ACHN (cell line): ENCODE data around the gene KIF16B.

ENCODE experiments used
- DNase-seq: peaks from one replicate; pipeline ENCODE4 v3.0.0-alpha.2; 2015
- in situ Hi-C: cut with HindIII; loops from 2 replicates; pipeline ENCODE4 v1.10.0; 2017; ENCODE audit warnings: low sequenced_read_pairs, low pct_ligation_motif_present, low pct_unique_long_range_greater_than_20kb

KIF16B gene

DNA sequence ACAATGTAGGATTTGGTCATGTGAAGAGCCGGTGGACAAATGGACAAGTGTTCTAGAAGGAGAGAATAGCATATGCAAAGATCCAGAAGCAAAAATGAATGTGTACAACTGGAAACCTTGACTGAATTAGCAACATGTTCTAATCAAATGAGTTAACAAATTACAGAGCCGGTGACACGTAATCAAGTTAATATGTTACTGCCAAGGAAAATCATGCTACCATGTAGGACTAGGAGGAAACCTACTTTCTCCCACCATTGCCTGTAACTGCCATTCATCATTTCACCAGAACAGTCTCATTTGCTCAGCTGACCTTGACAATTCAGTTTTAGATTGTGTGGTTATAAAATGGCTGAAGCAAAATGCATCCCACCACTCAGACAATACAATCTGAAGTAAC, 179.4 kb downstream of the KIF16B start:
- DNase-seq = no peak
- in situ Hi-C loops = no loop called here

DNA sequence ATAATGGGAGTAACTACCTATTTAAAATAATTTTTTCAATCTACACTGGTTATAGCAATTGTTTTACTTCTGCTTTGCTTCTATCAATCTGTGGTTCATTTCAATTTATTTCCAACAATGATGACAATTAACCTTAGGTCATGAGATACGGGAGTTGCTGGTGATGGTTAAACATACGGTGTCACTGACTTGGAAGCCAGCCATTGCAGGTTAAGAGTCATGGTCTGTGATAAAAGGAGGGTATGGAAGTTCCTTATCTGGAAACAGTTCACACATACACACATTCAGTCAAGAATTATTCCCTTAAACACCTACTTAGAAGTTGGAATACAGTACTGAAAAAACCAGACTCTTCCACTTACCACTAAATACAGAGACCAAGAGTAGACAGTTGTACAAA, 180.0 kb downstream of the KIF16B start:
- no peak for DNase-seq
- in situ Hi-C loops = no loop called here

DNA sequence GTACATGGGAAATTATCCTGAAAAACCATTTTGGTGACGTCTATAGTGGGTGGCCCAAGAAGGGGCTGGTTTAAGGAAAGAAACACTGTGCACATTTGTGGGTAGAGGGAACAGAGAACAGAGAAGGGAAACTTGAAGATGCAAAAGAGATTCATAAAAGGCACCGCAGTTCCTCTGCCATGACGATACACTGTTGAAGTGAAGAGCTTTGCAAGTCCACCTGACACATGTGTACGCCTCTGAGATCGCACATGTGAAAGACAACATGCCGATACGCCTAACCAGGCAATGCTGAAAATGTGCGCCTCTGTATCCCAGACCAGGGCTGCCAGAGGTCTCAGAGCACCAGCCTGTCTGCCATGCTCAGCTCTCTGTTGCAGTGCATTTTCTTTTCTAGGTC, 180.9 kb downstream of the KIF16B start:
- in situ Hi-C loops = no loop called here
- no peak for DNase-seq

DNA sequence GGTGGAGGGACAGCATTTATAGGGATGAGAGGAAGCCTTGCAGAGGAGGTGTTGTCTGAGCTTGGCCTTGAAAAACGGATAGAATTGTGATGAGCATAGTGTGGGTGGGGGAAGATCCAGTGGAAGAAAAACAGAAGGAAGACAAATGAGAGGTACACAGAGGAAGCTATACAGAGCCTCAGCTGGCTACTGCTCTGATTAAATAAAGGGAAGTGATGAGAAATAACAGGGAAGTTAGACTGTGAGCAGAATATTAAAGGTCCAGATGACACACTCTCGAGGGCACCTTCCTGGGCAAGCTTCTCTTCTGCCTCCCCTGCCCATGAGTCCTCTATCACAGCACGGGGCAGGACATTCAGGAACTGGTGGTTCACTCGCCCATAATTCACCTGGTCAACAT, 182.3 kb downstream of the KIF16B start:
- in situ Hi-C loops = no loop called here
- DNase-seq = no peak

DNA sequence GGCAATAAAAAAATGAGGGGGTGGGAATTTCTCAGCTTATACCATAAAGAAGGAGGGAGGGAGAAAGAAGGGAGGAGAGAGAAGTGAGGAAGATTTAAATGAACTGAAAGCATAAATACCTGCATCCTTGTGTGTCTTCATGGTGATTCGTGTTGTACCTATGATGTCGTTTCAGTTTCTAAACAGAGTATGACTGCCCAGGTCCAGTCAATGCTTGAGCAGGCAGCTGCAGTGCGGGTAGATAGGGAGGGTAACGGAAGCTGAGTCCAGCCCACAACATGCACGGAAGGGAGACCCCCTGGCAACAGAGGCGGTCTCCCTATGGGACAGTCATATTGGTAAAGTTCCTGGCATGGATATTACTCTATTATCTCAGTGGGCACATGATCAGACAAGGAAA, 184.5 kb downstream of the KIF16B start:
- in situ Hi-C loops = no loop called here
- DNase-seq = no peak

DNA sequence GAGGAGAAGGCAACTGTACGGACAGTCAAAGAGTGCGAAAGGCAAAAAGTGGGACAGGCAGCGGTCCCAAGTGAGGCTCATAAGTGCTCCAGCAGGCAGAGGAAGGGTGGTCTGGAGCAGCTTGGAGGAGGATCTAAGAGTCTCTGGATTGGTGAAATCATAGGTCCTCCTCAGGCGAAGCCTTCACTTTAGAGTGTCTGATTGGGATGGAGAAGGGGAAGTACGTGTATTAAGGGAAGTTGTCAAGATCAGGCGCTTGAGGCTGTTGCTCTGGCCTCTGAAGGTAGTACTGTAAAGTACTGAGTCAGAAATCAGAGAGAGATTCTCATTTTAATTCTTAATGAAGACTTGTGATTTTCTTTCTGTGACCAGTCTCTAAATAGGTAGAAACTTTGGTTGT, 185.6 kb downstream of the KIF16B start:
- in situ Hi-C loops = no loop called here
- no peak for DNase-seq

DNA sequence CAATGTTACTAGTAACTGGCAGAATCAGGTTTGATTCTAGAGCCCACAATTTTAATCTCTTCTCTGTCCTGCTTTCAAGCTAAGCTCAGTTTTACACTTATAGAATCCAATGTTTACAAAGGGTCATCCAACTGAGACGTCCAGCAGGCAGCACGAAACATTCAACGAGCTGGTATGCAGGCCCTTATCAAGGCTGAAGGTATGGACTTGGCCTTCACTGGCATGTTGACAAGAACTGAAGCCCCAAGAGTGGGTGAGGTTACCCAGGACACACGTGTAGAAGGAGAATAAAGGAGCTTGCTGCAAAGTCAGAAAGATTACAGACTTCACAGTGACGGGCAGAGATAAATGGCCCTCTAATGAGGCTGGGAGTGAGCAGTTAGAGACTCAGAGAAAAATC, 187.4 kb downstream of the KIF16B start:
- in situ Hi-C loops = no loop called here
- DNase-seq = no peak

DNA sequence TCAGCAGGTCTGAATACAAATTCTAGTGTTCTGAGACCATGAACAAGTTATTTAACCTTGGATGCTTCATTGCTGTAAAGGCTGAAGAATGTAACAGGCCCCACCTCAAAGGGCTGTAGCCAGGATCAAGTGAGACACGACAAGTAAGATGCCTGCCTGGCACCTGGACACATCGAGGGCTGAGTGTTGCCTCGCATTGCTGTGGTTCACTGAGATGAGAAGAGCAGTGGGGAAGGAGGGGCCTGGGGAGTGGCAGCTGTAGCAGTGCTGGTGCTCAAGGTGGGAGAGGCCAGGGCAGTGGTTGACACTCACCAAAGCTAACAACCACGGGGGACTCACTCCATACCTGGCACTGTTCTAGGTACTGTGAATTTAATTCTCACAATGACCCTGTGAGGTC, 187.8 kb downstream of the KIF16B start:
- no peak for DNase-seq
- in situ Hi-C loops = no loop called here

DNA sequence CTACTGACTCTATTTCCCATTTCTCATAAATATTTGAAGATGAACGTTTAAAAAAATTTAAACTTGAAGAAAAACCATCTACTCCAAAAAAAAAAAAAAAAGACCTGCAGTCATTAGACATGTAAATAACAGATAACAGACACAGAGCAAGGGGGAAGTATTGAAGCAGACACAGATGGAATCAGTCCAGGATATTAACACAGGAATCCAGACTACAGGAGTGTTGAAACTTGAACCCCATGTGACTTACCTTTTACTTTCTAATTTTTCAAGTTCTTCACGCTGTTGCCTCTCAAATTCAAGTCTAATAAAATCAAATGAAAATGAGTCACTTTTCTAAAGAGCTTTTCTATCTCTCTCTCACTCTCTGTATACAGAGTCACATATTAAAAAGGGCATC, 191.8 kb downstream of the KIF16B start:
- DNase-seq = no peak
- in situ Hi-C loops = no loop called here

DNA sequence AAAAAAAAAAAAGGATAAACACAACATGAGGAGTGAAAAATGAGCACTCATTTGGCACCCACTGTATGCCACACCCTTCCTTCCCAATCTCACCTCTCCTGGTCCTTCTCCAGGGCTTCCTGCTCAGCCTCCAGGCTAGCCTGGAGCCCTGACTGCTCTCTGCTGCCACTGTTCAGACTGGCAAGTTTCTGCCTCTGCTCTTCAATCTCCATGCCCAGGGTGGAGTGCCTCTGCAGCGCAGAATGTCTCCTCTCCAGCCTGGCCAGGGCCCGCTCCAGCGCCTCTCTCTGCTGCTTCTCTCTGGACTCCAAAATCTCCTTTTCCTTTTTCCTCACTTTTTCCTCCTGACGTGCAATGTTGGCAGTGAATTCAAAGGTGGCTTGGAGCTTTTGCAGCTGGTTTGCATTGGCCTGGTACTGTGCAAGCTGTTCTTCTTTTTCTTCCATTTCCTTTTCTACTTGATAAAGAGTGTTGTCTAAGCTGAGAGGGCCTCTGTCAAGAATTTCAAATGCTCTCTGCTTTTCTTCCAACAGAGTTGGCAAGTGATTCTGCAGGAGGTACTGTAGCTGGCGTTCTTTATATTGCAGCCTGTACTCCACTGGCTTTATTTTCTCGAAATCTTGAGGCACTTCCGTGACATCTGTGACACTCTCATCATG, 194.4 kb downstream of the KIF16B start:
- no peak for DNase-seq
- in situ Hi-C loops = no loop called here

DNA sequence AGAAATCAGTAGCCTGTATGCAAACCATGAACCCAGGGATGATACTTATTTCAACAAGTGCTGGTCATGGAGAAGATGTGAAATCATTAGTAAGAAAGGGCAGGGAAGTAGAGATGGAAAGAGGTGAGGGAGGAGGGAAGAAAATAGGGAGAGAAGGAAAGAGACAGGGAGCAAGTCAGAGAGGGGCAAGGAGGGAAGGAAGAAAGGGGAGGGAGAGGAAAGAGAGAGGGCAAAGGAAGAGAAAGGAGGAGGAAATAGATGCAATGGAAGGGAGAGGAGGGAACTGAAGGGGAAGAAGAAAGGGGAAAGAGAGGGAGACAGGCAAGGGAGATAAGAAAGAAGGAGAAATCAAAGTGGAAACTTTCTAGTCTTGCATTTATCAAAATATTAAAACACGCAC, 195.1 kb downstream of the KIF16B start:
- no peak for DNase-seq
- in situ Hi-C loops = no loop called here

DNA sequence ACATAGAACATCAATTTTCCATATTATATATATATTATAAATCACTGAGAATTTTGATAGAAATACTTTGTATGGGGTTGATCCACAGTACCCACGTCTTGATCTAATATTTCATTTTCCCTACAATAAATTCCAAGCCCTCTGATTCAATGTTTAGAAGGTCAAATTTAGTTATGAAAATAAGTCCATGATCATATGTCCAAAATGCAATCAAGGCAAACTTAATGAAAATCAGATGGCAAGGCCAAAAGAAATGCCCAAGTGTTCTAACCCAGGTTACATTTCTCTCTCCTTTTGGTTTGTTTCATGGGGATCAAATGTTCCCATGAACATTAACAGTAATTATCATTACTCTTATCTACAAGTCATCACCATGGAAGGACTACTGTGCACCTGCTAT, 203.8 kb downstream of the KIF16B start:
- no peak for DNase-seq
- in situ Hi-C loops = no loop called here

DNA sequence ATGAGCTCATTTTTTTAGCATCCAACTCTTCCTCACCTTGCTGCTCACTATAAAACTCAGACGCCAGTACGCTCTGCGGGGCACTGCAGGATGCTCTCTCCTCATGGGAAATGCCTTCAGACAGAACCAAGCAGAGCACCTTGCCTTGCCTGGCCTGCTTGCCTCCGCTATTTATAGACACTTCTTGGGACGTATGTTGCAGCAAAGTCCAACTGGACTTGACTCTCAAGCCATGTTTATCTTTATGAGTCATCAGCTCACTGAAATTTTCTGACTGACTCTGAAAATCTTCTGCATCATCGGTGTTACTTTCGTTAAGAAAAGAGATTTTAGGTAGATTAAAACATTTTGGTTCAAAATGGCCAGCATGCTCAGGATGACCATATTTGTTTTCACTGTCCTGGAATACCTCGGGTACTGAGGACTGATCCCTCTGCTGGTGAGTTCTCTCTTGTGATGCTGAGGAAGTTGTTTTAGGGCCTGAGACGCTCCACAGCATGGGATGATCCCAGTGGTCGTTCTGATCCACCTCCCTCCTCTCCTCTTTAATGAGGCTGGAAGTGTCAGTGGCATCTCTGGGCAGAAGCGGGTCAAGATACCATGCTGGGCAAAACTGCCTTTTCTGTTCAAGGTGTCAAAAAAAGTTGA, 204.5 kb downstream of the KIF16B start:
- in situ Hi-C loops = no loop called here
- DNase-seq = no peak

DNA sequence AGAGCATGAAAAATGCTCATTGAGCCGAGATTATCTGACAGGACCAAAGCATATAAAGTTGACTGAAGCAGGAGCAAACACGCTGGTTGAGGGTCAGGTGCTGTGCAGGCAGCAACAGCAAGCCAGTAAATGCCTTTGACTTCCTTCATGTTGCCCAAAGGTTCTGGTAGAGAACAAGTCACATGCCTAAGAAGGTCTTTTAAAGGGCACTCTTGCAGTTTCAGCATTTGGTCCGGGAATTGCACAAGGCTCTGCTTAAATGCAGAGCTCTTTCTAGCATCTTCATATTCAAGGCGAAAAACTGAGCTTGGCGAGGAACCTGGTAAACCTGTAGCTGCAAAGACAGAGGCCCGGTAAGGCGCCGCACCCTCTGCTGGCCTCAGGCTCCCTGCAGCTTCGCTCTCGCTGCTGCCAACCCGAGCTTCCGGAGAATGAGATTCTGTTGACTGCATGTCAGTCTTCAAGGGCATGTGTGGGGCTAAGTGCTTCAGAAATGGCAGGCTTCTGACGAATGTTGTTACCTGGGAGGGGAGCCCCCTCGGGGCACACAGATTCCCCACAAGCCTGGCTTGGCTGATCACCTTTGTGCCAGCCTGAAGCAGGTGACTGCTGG, 205.2 kb downstream of the KIF16B start:
- in situ Hi-C loops = no loop called here
- no peak for DNase-seq

DNA sequence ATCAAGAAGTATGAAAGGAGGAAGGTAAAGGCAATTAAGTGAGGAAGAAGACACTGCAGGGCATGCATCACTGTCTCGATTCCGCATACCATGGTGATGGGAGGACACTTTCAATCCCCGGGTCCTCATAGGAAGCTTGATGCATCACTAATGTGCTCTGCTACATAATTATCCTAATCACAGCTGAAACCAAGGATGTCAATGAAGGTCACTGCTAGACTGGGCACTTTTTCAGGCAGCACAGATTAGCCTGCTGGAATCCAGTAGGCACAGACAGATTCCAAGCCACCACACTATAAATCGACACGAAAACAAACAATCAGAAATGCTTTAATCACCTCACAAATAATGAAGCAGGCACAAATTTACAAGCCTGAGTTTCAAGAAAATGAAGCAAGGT, 206.7 kb downstream of the KIF16B start:
- in situ Hi-C loops = no loop called here
- DNase-seq = no peak

DNA sequence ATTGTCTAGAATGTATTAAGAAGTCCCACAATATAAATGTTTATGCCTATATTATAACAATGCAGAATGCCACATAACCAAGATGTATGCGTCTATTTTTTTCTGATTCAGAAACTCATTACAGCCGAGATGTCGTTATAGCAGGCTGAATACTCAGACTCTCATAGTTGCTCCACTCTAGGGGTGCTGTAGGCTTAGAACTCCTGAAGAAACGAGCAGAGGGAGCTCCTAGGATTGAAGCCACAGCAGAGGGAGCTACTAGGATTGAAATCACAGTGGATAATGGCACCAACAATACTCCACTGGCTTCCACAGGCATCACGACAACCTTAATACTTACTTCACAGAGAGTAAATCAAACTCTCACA, 208.9 kb downstream of the KIF16B start:
- in situ Hi-C loops = no loop called here

DNA sequence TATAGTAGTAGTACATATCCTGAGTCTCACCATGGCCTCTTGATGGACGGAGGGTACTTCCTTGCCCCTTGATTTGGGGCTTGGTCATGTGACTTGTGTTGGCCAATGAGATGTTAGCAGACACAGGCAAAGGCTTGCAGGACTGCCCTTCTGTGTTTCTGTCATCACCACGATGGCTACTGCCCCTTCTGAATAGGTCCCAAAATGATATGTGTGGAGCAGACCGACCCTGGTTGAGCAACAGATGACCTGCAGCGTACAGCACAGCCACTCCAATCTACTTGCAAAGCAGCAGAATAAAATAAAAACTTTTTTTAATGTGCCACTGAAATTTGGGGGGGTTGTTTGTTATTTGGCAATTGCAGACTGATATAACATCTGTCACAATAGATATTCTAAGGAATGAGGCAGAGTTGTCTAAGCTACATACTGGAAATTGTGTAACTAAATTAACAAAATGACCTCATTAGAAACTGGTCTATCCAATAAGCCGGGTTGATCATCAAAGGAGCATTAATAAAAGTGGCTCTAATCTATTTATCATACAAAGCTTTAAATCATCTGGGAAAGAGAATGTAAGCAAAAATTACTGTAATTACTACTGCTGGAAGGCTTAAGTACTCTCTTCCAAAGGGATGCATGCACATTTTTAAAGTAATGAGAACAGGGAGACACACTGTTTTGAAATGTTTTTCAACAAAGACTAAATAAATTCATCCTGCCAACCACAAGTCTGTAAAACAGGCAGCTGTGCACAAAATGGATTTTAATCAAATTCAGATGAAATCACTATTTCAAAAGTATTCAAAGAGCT, 209.5 kb downstream of the KIF16B start:
- DNase-seq = no peak
- in situ Hi-C loops = no loop called here

More for the DNA sequence above, 208.9 kb downstream of the KIF16B start:
- DNase-seq = no peak

DNA sequence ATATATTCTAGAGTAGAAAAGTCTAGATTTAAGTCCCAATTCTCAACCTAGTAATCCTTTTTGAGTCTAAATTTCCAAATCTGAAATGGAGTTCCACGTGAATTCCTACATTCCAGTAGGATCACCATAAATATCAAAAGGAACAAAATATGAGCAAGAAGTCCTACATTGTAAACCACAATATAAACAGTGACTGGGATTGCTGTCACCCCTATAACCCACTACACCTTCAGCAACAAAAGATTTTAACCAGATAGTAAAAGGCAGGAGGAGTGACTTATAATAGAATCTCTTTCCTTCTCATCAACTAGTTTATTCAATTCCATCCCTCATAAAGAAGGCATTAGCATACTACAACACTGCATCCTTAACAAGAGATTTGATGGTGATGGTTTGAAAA, 210.6 kb downstream of the KIF16B start:
- no peak for DNase-seq
- in situ Hi-C loops = no loop called here

DNA sequence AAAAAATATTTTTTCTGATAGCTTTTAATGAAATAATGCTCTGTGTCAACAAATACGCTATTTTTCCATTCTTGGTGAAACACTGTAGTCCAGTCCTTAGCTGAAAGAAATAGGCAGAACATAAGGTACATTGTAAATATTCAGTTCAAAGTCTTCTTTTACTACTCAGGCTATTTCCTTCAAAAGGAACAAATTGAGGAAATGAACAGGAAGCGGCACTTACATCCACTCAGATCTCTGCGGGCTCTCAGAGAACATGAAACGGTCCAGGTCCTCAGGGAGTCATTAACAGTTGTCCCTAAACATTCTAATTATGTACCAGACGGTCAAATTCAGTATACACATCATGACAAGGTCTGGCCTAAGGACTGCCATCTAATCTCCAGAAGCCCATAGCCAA, 212.6 kb downstream of the KIF16B start:
- in situ Hi-C loops = no loop called here
- DNase-seq = no peak

DNA sequence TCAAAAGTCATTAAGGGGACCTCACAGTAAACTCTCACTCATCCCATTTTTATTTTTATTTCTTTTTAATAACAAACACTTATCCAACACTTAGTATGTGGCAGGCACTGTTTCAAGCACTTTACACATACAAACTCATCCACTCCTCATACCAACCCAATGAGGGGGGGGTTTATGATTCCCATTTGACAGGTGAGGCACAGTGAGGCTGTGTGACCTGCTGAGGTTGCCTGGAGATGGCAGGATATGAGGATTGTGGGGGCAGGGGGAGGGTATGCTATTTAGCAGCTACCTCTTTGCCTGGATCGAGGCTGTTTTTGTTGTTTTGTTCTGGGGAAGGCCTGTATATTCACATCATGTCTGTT, 219.8 kb downstream of the KIF16B start:
- in situ Hi-C loops = no loop called here
- DNase-seq = no peak
